BLaER1 treated with 17β-estradiol and CSF1 and Interleukin-3, amounts not matched to agents 10 nM and 100 nM (cell line): ENCODE measurements around the gene HIBADH.

Experiments
- H3K27ac ChIP-seq, 11 experiments: shearing (Covaris generic); formaldehyde crosslinking; 2 replicates each; pipeline ENCODE4 v1.8.1; 2022
- H3K27me3 ChIP-seq, 11 experiments: shearing (Covaris generic); formaldehyde crosslinking; 2 replicates each; pipeline ENCODE4 v1.8.1; 2022
- H3K36me3 ChIP-seq, 11 experiments: shearing (Covaris generic); formaldehyde crosslinking; 2 replicates each; pipeline ENCODE4 v1.8.1; 2022
- H3K4me1 ChIP-seq, 10 experiments: shearing (Covaris generic); formaldehyde crosslinking; 2 replicates each; pipeline ENCODE4 v1.8.1; 2022
- H3K4me2 ChIP-seq, 11 experiments: shearing (Covaris generic); formaldehyde crosslinking; 2 replicates each; pipeline ENCODE4 v1.8.1; 2022
- H3K4me3 ChIP-seq, 10 experiments: shearing (Covaris generic); formaldehyde crosslinking; 2 replicates each; pipeline ENCODE4 v1.8.1; 2022
- H3K9ac ChIP-seq, 11 experiments: shearing (Covaris generic); formaldehyde crosslinking; 2 replicates each; pipeline ENCODE4 v1.8.1; 2022
- H3K9me3 ChIP-seq, 11 experiments: shearing (Covaris generic); formaldehyde crosslinking; replicated peaks in 1 of 11; 2 replicates each; pipeline ENCODE4 v1.8.1; 2022
- H4K20me1 ChIP-seq, 11 experiments: shearing (Covaris generic); formaldehyde crosslinking; 2 replicates each; pipeline ENCODE4 v1.8.1; 2022
- Cebpa-rat ChIP-seq, 11 experiments: shearing (Covaris generic); IDR thresholded peaks; 2 replicates each; pipeline ENCODE4 v1.8.1; 2022

Gene HIBADH

DNA sequence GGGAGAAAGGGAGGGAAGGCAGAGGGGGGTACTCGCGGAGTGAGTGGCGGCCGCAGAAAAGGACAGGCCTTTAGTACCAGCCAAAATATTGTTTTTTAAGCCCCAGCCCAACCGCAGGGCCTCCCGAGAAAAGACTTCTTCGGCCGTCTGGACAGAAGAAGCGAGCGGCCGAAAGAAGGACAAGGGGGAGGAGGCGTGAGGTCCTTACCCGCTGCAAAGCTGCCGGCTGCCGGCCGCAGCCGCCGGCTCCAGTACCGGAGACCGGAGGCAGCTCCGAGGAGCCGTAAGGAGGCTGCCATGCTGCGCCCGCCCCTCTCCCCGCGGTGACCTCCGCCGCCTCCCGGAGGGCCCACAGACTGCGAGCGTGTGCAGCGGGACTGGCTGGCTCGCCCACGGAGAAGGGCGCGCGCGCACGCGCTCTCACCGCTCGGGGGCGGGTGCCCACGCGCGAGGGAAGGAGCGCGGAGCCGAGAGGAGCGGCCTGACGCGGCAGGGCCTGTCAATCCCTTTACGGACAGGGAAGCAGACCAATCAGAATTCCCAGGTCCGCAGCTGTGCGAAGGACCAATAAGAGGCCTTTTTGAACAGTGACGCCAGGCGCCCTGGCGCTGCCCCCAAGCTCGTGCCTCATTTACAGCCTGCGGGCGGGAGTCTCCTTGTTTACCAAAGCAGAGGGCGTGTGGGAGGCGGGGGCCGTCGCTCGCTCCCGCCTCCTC, at the start of gene HIBADH:
Gene HIBADH (minus strand): TSS at position 394 of the 716 bp plus-strand sequence. CDS start 95 bp downstream, at position 299.
- H3K9ac ChIP-seq: peak within 1 kb of the TSS; percentile 83 to 94 (median 88)
- H3K4me1 ChIP-seq: peaks cover 17 to 25% (median 22%) of the 10 kb centered on the region in 10 experiments
- peaks cover 0 to 6% (median 0%) of the 10 kb centered on the region in 11 experiments; a peak in 4 of 22 replicates for H3K36me3 ChIP-seq
- H3K27ac ChIP-seq: peak within 1 kb of the TSS; percentile 74 to 91 (median 86)
- peak within 1 kb of the TSS; percentile 72 to 94 (median 79) for H3K4me3 ChIP-seq
- no peaks in the 10 kb centered on the region for H3K27me3 ChIP-seq
- peaks cover 0 to 8% (median 0%) of the 10 kb centered on the region in 11 experiments; a peak in 4 of 22 replicates for H3K9me3 ChIP-seq
- H4K20me1 ChIP-seq: no peaks in the 10 kb centered on the region
- H3K4me2 ChIP-seq: peak within 1 kb of the TSS; percentile 76 to 98 (median 93)
- no peak for TF ChIP-seq Cebpa-rat (IDR thresholded peaks at IDR 0.05)

DNA sequence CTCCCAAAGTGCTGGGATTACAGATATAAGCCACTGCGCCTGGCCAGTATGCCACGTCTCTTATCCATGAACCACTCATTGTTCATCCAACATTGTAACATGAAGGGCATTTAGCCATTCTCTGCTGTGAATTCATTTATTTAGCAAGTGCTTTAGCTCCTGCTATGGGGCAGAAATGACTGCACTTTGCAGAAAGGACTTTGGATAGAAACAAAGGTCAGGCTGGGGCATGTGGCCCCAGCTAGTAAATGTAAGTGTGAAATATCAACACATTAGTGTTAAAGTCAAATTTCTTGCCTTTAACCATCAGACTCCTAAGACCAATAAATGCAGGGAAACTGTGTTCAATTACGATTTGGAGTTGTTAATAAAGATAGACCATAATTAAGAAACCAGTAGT, 49.5 kb upstream of the HIBADH start:
- H3K4me1 ChIP-seq: no peaks in the 10 kb centered on the region
- no peak for TF ChIP-seq Cebpa-rat (IDR thresholded peaks at IDR 0.05)
- peaks cover 0 to 5% (median 0%) of the 10 kb centered on the region in 11 experiments; a peak in 2 of 22 replicates for H3K9me3 ChIP-seq
- H3K4me2 ChIP-seq: no peak overlapping the region
- no peak overlapping the region for H3K27ac ChIP-seq
- no peaks in the 10 kb centered on the region for H3K36me3 ChIP-seq
- H3K9ac ChIP-seq: no peak overlapping the region
- H3K4me3 ChIP-seq: no peak overlapping the region
- H3K27me3 ChIP-seq: no peaks in the 10 kb centered on the region
- H4K20me1 ChIP-seq: no peaks in the 10 kb centered on the region

DNA sequence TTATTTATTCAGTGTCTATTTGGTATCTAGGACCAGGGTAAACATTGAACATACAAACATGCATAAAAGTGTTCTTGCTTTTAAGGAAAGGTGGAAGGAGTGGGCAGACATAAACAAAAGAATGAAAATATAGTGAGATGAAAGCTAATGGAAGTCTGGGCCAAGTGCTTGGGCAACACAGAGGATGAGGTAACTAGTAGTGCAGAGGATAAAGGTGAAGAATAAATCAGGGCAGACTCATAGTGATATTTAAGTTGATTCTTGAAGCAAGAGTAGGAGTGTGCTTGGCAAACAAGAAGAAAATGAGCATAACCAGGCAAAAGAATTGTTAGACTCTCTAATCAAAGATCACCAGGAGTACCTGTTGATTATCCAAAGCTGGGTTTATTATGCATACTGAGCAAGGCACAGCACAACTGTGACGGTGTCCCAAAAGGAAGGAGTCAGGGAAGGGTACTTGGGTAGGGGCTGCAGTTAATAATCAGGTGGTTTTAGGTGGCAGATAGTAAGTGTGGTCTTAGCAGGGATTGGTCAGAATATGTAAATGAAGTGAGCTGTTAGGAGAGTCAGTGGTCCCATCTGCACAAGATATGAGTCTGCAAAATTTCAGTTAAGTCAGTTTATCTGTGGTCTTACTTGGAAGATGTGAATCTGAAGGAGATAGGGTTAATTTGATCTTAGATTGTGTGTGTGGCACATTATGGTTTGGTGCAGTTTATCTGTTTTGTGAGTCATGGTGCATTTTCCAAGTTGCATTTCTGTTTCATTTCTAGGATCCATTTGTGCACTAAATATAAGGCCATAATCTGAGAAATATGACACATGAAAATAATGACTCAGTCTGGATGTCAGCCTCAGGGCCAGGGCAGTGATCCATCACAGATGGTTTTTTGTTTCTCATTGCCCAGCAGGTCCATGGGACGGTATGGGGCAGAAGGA, 46.7 kb upstream of the HIBADH start:
- Histone ChIP-seq H3K9me3 (peaks cover 0 to 5% (median 0%) of the 10 kb centered on the region in 11 experiments; a peak in 2 of 22 replicates), H3K4me3 (no peak overlapping the region), H3K4me2 (no peak overlapping the region), H4K20me1 (no peaks in the 10 kb centered on the region), H3K36me3 (no peaks in the 10 kb centered on the region), H3K9ac (no peak overlapping the region), H3K27me3 (no peaks in the 10 kb centered on the region), H3K27ac (no peak overlapping the region), H3K4me1 (no peaks in the 10 kb centered on the region)
- TF ChIP-seq Cebpa-rat (IDR thresholded peaks at IDR 0.05): no peak

DNA sequence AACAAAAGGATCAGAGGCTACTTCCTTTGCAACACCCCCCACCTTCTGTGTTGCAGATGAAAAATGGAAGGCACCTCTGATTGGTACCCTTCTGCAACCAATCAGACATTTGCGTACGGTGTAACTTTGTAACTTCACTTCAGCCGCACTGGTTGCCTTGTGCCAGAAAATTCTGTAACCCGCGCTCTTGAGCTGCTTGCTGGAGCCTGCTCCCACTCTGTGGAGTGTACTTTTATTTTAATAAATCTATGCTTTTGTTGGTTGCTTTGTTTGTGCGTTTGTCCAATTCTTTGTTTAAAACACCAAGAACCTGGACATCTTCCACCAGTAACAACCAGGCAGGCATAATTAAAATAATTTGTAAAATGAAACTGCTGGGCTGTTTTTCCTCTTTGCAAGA, 45.8 kb upstream of the HIBADH start:
- H3K4me1 ChIP-seq: no peaks in the 10 kb centered on the region

DNA sequence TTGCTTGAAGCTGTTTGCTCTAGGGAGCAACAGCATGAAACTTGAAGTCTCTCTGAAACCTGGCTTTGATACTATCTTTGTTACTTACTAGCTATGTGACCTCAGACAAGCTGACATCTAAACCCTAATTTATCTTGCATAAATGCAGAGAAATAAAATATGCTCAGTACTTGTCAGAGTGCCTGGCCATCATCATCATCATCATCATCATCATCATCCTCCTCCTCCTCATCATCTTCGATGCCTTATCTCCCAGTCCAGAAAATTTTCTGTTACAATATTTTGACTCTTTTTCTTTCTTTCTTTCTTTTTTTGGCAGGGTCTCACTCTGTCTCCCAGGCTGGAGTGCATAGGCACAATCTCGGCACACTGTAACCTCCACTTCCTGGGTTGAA, 42.5 kb upstream of the HIBADH start:
- Histone ChIP-seq H3K27me3 (no peaks in the 10 kb centered on the region), H3K27ac (no peak overlapping the region), H3K4me1 (no peaks in the 10 kb centered on the region), H3K9me3 (peaks cover 0 to 5% (median 0%) of the 10 kb centered on the region in 11 experiments; a peak in 2 of 22 replicates), H3K9ac (no peak overlapping the region), H3K4me2 (no peak overlapping the region), H3K36me3 (no peaks in the 10 kb centered on the region), H3K4me3 (no peak overlapping the region), H4K20me1 (no peaks in the 10 kb centered on the region)
- no peak for TF ChIP-seq Cebpa-rat (IDR thresholded peaks at IDR 0.05)

More for the DNA sequence above, 45.8 kb upstream of the HIBADH start:
- Histone ChIP-seq H3K9ac (no peak overlapping the region), H3K27me3 (no peaks in the 10 kb centered on the region), H4K20me1 (no peaks in the 10 kb centered on the region), H3K9me3 (peaks cover 0 to 5% (median 0%) of the 10 kb centered on the region in 11 experiments; a peak in 2 of 22 replicates), H3K36me3 (no peaks in the 10 kb centered on the region), H3K4me3 (no peak overlapping the region), H3K27ac (no peak overlapping the region), H3K4me2 (no peak overlapping the region)
- TF ChIP-seq Cebpa-rat (IDR thresholded peaks at IDR 0.05): no peak

DNA sequence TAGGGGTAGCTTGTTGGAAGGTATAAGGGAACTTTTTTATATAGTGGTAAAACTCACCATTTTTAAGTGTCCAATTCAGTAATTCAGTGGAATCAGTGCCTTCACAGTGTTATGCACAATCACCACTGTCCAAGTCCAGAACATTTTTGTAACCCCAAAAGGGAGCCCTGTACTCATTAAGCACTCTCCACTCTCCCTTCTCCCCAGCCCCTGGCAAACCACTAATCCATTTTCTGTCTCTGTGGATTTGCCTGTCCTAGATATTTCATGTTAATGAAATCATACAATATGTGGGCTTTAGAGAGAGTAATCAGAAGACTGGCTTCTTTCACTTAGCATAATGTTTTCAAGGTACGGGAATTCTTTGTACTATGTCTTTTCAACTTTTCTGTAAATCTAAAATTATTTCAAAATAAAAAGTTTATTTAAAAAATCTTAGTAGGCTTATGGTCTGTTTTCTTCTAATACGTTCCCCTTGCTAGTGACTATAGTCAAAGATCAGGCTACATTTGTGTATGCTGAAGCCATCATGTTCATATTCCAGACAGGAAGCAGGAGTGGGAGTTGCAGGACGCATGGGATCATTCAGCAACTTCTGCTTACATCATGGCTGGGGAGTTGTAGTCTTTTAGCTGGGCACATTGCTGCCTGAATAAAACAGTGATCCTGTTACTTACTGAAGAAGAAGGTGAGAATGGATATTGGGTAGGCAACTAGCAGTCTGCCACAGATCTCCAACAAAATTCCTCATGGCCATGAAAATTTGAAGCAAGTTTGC, 41.9 kb upstream of the HIBADH start:
- no peak overlapping the region for H3K27ac ChIP-seq

DNA sequence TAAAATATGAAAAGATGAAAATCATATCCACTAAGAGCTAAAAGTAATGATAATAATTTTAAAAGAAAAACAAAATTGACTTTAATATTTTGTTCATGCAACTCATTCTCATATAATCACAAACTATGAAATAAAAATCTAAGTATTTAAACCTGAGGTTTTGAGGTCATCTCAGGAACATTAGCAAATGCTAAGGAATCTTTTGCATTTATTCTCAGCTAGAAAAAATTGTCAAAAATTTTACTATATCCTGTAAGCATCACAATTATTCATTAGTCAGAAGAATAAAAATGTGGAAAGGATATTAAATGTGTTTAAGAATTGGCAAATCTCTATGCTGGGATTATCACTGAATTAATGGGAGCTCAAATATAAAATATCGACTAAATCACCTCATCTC, 40.5 kb upstream of the HIBADH start:
- Histone ChIP-seq H4K20me1 (no peaks in the 10 kb centered on the region; a peak in 1 of 22 replicates), H3K36me3 (no peaks in the 10 kb centered on the region), H3K9ac (no peak overlapping the region), H3K4me1 (peaks cover 0 to 17% (median 4%) of the 10 kb centered on the region in 10 experiments; a peak in 10 of 20 replicates), H3K27me3 (no peaks in the 10 kb centered on the region), H3K4me3 (no peak overlapping the region), H3K9me3 (peaks cover 0 to under 1% (median 0%) of the 10 kb centered on the region in 11 experiments; a peak in 1 of 22 replicates), H3K4me2 (no peak overlapping the region), H3K27ac (no peak overlapping the region)
- no peak for TF ChIP-seq Cebpa-rat (IDR thresholded peaks at IDR 0.05)

More for the DNA sequence above, 41.9 kb upstream of the HIBADH start:
- peaks cover 0 to 5% (median 0%) of the 10 kb centered on the region in 11 experiments; a peak in 2 of 22 replicates for H3K9me3 ChIP-seq
- no peak overlapping the region for H3K4me2 ChIP-seq
- H4K20me1 ChIP-seq: no peaks in the 10 kb centered on the region
- no peak for TF ChIP-seq Cebpa-rat (IDR thresholded peaks at IDR 0.05)
- no peaks in the 10 kb centered on the region for H3K27me3 ChIP-seq
- peaks cover 0 to 2% (median 0%) of the 10 kb centered on the region in 10 experiments; a peak in 2 of 20 replicates for H3K4me1 ChIP-seq
- no peak overlapping the region for H3K9ac ChIP-seq
- H3K4me3 ChIP-seq: no peak overlapping the region
- no peaks in the 10 kb centered on the region for H3K36me3 ChIP-seq

DNA sequence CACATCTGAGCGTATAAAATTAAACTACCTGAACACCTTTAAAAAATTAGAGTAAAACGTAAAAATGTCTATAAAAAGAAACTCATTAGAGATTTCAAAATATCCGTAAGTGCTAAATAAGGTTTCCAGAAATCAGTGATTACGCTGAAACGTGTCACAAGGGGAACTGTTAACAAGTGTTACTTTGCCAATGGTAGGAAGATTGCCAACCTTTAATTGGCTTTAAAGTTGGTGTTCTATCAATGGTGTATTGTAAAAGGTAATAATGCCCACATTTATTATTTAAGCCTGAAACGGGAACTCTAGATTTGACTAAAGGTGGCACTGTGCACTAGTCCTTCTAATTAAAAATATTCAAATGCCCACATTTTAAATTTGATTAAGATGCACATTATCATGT, 37.8 kb upstream of the HIBADH start:
- Histone ChIP-seq H3K9me3 (no peaks in the 10 kb centered on the region), H3K27ac (no peak overlapping the region), H3K4me2 (no peak overlapping the region), H3K27me3 (no peaks in the 10 kb centered on the region), H4K20me1 (no peaks in the 10 kb centered on the region; a peak in 1 of 22 replicates), H3K36me3 (no peaks in the 10 kb centered on the region), H3K4me3 (no peak overlapping the region), H3K9ac (no peak overlapping the region), H3K4me1 (peaks cover 0 to 26% (median 13%) of the 10 kb centered on the region in 10 experiments; a peak in 11 of 20 replicates)
- TF ChIP-seq Cebpa-rat (IDR thresholded peaks at IDR 0.05): no peak
